HG03442 (cell line): ENCODE measurements around the gene ARMC8.
A peak's percentile ranks its signal among the peaks of the same experiment; 100 is the strongest.
"Not testable (repeated sequence)": the region's sequence is repeated elsewhere in the genome, so short reads cannot be mapped to it uniquely, and the experiment has no call there.

Experiments
- ATAC-seq: cut with Tn5 transposase; IDR thresholded peaks from one replicate; pipeline ENCODE4 v1.9.1; 2021; ENCODE audit warnings: mild to moderate bottlenecking, moderate library complexity; ENCODE audit not compliant: unreplicated experiment

Gene ARMC8, protein sequence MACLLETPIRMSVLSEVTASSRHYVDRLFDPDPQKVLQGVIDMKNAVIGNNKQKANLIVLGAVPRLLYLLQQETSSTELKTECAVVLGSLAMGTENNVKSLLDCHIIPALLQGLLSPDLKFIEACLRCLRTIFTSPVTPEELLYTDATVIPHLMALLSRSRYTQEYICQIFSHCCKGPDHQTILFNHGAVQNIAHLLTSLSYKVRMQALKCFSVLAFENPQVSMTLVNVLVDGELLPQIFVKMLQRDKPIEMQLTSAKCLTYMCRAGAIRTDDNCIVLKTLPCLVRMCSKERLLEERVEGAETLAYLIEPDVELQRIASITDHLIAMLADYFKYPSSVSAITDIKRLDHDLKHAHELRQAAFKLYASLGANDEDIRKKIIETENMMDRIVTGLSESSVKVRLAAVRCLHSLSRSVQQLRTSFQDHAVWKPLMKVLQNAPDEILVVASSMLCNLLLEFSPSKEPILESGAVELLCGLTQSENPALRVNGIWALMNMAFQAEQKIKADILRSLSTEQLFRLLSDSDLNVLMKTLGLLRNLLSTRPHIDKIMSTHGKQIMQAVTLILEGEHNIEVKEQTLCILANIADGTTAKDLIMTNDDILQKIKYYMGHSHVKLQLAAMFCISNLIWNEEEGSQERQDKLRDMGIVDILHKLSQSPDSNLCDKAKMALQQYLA

GRCh38 chr3:138187296-138188012 is at the start of gene ARMC8:
ARMC8 (plus strand) TSS chr3:138187301; CDS start chr3:138187555, 254 bp downstream.
- peak; percentile 52 for ATAC-seq

DNA sequence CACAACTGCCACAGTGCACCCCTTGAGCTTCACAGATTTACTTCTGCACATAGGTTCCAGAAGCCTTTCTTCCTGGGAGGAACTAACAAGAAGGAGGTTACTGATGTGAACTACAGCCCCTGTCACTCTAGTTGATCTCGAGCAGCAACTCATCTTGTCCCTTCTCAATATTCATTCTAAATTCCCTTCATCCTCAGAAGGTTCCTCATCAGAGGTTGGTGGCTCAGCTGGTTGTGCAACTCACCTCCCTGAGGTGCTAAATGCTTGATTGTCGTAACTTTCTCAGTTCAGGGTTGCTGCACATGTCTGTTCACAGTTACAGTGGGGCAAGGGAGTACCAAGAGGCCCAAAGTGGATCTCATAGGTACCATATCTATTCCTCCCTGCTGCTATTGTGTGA is 49.2 kb upstream of the ARMC8 start:
- ATAC-seq = no peak

DNA sequence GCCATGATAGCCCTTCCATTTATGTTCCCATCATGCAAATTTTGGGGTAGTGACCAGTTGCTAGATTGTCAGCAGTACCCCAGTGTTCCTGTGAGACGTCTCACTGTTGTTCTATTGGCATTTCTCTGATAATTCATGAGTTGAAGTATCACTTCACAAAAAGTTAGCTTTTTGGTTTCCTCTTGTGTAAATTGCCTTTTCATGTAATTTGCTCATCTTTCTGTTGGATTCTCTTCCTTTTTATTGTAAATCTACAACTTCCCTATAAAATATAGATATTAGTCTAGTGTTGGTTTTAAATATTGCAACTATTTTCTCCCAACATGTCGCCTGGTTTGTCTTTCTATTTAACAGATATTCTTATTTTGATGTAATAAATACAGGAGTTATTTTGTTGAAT is 47.4 kb upstream of the ARMC8 start:
- no peak for ATAC-seq

- ATAC-seq = no peak
These were observed 46.2 kb upstream of the ARMC8 start for GRCh38 chr3:138140940-138141339.

- ATAC-seq = not testable (repeated sequence)
These were observed 44.9 kb upstream of the ARMC8 start for GRCh38 chr3:138142181-138142580.

GRCh38 chr3:138148503-138148902 is 38.6 kb upstream of the ARMC8 start:
- ATAC-seq = no peak

- no peak for ATAC-seq
These were observed 32.6 kb upstream of the ARMC8 start for GRCh38 chr3:138154534-138154933.

- ATAC-seq = no peak
These were observed 29.4 kb upstream of the ARMC8 start for GRCh38 chr3:138157743-138158142.

- no peak for ATAC-seq
These were observed 22.0 kb upstream of the ARMC8 start for GRCh38 chr3:138165061-138165460.

- ATAC-seq = no peak
These were observed 14.5 kb upstream of the ARMC8 start for GRCh38 chr3:138172625-138173024.

GRCh38 chr3:138173769-138174420 is 13.2 kb upstream of the ARMC8 start:
- no peak for ATAC-seq

DNA sequence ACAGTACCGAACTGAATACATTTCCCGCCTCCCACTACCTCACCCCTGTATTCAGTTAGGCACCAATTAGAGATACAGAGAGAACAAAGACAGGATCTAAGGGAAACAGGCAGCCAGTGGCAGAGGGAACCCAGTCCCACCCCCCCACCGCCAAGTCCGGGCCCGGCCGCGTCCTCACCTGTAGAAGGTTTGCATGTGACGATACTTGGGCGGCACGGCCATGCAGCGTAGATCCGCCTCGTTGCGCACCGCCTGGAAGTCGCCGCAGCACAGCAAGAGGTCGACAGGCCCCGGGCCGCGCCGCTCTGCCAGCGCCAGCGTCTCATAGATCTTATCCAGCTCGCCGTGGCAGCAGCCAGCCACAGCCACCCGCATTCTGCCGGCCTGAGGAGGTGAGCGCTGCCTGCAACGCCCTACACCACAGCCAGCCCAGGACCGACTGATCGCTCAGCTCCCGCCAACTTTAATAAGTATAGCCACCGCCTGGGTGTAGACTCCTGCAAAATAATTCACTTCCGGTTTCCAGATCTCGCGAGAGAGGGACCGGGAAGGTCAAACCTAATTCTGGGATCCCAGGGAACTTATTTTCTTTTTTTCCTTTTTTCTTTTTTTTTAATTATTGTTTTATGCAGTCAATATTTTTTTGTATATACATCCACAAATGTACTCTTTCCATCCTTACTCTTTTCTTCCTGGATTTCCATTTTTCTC is 12.5 kb upstream of the ARMC8 start, which contains the start of gene DBR1:
Gene DBR1, minus strand, starts transcription at position 501 of the 711 bp plus-strand sequence. Its CDS starts 126 bp downstream, at position 375.
- ATAC-seq = peak; percentile 92

- ATAC-seq = peak; percentile 66
These were observed 6.6 kb upstream of the ARMC8 start for GRCh38 chr3:138180375-138181029.

DNA sequence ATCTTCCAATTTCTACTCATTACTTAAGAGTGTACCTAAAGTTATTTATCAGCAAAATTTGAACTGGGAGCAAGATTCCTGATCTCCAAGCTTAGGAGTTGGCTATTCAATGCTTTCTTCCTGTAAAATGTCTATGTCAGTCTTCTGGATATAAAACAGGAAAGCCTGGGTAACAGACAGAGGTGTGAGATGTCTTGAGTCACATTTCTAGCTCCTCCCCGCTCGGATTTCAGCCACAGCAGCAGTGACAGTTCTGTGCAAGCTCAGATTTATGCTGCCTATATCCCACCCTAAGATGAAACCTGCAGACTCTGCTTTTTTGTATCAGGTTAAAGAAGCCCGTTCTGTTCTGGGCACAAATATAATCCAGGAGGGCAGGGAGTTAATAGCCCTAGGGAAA is 2.1 kb upstream of the ARMC8 start:
- no peak for ATAC-seq

GRCh38 chr3:138186221-138186620 is 880 bp upstream of the ARMC8 start:
- no peak for ATAC-seq

DNA sequence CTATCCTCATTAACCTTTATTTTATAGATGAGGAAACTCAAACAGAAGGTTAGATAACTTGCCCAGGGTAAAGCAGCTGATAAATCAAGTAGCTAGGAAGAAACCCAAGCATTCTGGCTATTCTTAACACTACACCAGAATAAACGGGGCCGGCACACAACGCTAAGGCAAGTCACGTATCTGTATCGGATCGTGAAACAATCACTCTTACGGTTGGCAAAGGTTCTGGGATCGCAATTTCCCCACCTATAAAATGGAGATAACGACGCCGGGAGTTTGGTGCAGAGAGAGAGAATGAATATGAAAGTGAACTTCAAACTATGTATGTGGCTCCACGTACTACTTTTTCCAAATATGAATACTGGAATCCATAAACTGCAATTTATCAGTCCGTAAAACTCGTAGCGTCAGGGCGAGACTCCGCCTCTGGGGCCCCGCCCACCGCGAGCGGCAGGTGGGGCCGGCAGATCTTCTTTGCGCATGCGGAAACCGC is 252 bp upstream of the ARMC8 start:
- peak; percentile 85 for ATAC-seq

DNA sequence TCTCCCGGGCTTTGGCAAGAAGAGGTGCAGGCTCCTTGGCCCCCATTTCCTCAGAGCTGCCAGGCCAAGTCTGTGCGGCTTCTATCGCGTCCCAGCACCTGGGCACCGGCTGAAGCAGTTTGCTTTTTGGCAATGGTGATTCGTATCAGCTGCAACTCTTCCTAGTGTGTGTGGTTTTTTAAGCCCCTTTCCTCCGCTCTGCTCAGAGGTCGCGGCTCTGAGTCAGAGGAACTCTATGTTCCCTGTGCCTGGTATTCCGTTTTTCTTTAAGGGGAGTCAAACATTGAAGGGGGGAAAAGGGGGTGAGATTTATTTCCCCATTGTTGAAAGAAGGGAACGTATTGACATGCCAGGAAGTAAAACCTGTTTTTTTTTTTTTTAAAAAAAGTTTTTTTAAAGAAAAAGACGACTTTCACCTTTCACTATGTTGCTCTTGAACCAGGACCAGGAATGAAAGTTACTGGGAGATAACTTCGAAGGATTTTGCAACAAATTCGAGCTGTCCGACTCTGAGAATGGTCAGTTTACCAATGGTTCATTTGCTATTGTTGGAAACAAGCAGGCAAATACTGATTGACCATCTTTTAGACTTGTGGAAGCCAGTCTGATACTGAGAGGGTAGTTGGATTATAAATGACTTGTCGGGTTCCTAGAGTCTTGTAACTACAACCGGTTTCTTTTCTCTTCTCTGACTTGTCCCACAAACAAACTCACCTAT is 1.1 kb downstream of the ARMC8 start:
- no peak for ATAC-seq

DNA sequence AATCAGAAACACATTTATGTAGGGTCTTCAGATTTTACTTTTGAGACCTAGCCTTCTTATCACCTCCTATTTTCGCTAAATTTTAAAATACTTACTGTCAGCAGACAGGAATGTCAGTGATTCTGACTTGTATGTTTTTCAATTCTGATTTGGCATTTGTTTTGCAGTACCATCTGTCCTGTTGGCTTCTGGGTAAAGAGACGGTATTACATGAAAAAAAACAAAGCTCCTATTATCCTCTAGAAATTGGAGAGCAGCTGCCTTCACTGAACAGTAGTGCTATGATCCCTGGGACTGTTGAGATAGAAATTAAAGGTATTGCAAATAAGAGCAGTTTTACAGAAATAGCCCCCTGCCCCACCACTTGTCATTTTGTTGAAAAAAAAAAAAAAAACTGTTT is 8.4 kb downstream of the ARMC8 start:
- no peak for ATAC-seq

- ATAC-seq = no peak
These were observed 8.9 kb downstream of the ARMC8 start for GRCh38 chr3:138196023-138196422.
